Testis (tissue), 3 donors: ENCODE measurements around the gene PGAM2. TPM values are rescaled to one million over a fixed set of nuclear protein-coding genes. Genes with fewer than 3 reads are reported as not detected.
A peak's percentile ranks its signal among the peaks of the same experiment; 100 is the strongest.

ENCODE experiments used
- DNase-seq: peaks from one replicate; pipeline ENCODE4 v3.0.0-alpha.2; 2019
- H3K27ac ChIP-seq, 2 donors: fragments of 200-600 bp; sonication (generic); one replicate each; pipeline ENCODE4 v1.5.1; 2019
- H3K27me3 ChIP-seq: fragments of 200-600 bp; sonication (generic); one replicate; pipeline ENCODE4 v1.5.1; 2019
- H3K36me3 ChIP-seq: fragments of 200-600 bp; sonication (generic); one replicate; pipeline ENCODE4 v1.5.1; 2017; ENCODE audit warnings: low read depth; ENCODE audit errors: missing control alignments
- H3K4me1 ChIP-seq: fragments of 200-600 bp; sonication (generic); one replicate; pipeline ENCODE4 v1.5.1; 2019
- H3K4me3 ChIP-seq, 2 donors: fragments of 200-600 bp; sonication (generic); one replicate each; pipeline ENCODE4 v1.5.1; 2017 to 2019
- H3K9me3 ChIP-seq: fragments of 200-600 bp; sonication (generic); one replicate; pipeline ENCODE4 v1.5.1; 2017
- CTCF ChIP-seq, 3 experiments: fragments of 450-650 bp in 2 of 3; fragments of 200-600 bp in 1 of 3; sonication (generic) in 1 of 3; IDR thresholded peaks; one replicate each; pipeline ENCODE4 v1.5.1; 2016 to 2019; ENCODE audit warnings: antibody characterized with exemption in 3 of 3, mild to moderate bottlenecking in 2 of 3, moderate library complexity in 1 of 3
- POLR2A ChIP-seq: fragments of 450-650 bp; IDR thresholded peaks from one replicate; pipeline ENCODE4 v1.6.1; 2017; ENCODE audit warnings: antibody characterized with exemption, mild to moderate bottlenecking, moderate library complexity
- WGBS, 2 donors: methylation state at CpG; one replicate each; pipeline ENCODE4 v1.1.5; 2018; 5-methylcytosine and 5-hydroxymethylcytosine counted together
- intact Hi-C: fragments of 100-400 bp; cut with DNase I; formaldehyde crosslinking; loops from one replicate; pipeline ENCODE4 v1.15.1; 2023; ENCODE audit warnings: low total_unique reads
- polyA plus RNA-seq: library from polyadenylated mRNA; stranded (reverse); fragments of 350-450 nt; fragmentation: Illumina TruSeq; extraction: RNeasy Lipid Tissue Mini Kit (QIAGEN cat#74804); gene quantifications from one replicate; pipeline ENCODE4 v1.2.3, GENCODE V29; 2014; ENCODE audit warnings: low read depth, low replicate concordance; ENCODE audit not compliant: insufficient read depth
- total RNA-seq, 2 donors: library from RNA; depleted of rRNA; stranded (reverse); fragments of >200 nt; gene quantifications; one replicate each; pipeline ENCODE4 v1.2.3, GENCODE V29; 2016

The PGAM2 gene
- total and polyA plus RNA-seq, 3 donors from 2014 or later = 85.1 to 298 (median 139) TPM

- no peak for DNase-seq
- Histone ChIP-seq H3K27ac (peak overlapping the region in 1 of 2 donors; percentile 94), H3K4me3 (no peak overlapping the region), H3K9me3 (no peaks in the 10 kb centered on the region), H3K27me3 (no peaks in the 10 kb centered on the region), H3K36me3 (no peaks in the 10 kb centered on the region), H3K4me1 (peaks cover 14% of the 10 kb centered on the region)
- TF ChIP-seq POLR2A (no peak), CTCF (IDR thresholded peaks at IDR 0.05) (no peak)
- 72 to 74% methylated on average over 6 to 8 of the region's 8 CpGs for WGBS, 2 donors
- intact Hi-C loops = no loop called here
Observed at GRCh38 chr7:44102846-44103565, 37.6 kb upstream of the PGAM2 start.

GRCh38 chr7:44101966-44102845 lies 36.8 kb upstream of the PGAM2 start:
- WGBS, 2 donors = 76 to 78% methylated on average over 14 of the region's 14 CpGs
- H3K9me3 ChIP-seq = no peaks in the 10 kb centered on the region
- peak overlapping the region; percentile 59 to 65 for H3K27ac ChIP-seq
- no peak for DNase-seq
- no peak overlapping the region for H3K4me3 ChIP-seq
- TF ChIP-seq CTCF (IDR thresholded peaks at IDR 0.05) (no peak), POLR2A (no peak)
- H3K4me1 ChIP-seq = peaks cover 14% of the 10 kb centered on the region
- H3K27me3 ChIP-seq = no peaks in the 10 kb centered on the region
- H3K36me3 ChIP-seq = no peaks in the 10 kb centered on the region
- intact Hi-C loops = no loop called here

- H3K4me3 ChIP-seq = no peak overlapping the region
- no peaks in the 10 kb centered on the region for H3K27me3 ChIP-seq
- H3K9me3 ChIP-seq = no peaks in the 10 kb centered on the region
- no peaks in the 10 kb centered on the region for H3K36me3 ChIP-seq
- TF ChIP-seq CTCF (IDR thresholded peaks at IDR 0.05) = no peak
- TF ChIP-seq POLR2A = no peak
- DNase-seq = no peak
- 75 to 88% methylated on average over 2 to 3 of the region's 3 CpGs for WGBS, 2 donors
- intact Hi-C loops = no loop called here
- peak overlapping the region; percentile 59 to 65 for H3K27ac ChIP-seq
- H3K4me1 ChIP-seq = peaks cover 10% of the 10 kb centered on the region
Observed at GRCh38 chr7:44101303-44101965, 36.1 kb upstream of the PGAM2 start.

- intact Hi-C loops = no loop called here
- Histone ChIP-seq H3K4me1 (peaks cover 10% of the 10 kb centered on the region), H3K36me3 (no peaks in the 10 kb centered on the region), H3K9me3 (no peaks in the 10 kb centered on the region), H3K27me3 (no peaks in the 10 kb centered on the region), H3K4me3 (no peak overlapping the region), H3K27ac (peak overlapping the region; percentile 59 to 65)
- WGBS, 2 donors = 50 to 62% methylated on average over 7 to 10 of the region's 10 CpGs
- TF ChIP-seq POLR2A (no peak), CTCF (IDR thresholded peaks at IDR 0.05) (no peak)
- no peak for DNase-seq
Observed at GRCh38 chr7:44100458-44101302, 35.3 kb upstream of the PGAM2 start.
